Hindlimb muscle (tissue), 1 donor: ENCODE measurements around the gene ISOC2. TPM values are rescaled to one million over a fixed set of nuclear protein-coding genes. Genes with fewer than 3 reads are reported as not detected.
"Not testable (repeated sequence)": the region's sequence is repeated elsewhere in the genome, so short reads cannot be mapped to it uniquely, and the experiment has no call there.

Source experiments
- DNase-seq: peaks from one replicate; pipeline ENCODE4 v3.0.0-alpha.2; 2013
- polyA plus RNA-seq: library from polyadenylated mRNA; unstranded; fragments of 120-200 nt; gene quantifications from one replicate; pipeline ENCODE4 v1.2.1, GENCODE V29; 2013; ENCODE audit not compliant: insufficient read length

ISOC2 gene, protein sequence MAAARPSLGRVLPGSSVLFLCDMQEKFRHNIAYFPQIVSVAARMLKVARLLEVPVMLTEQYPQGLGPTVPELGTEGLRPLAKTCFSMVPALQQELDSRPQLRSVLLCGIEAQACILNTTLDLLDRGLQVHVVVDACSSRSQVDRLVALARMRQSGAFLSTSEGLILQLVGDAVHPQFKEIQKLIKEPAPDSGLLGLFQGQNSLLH
- polyA plus RNA-seq = 36.1 TPM

DNA sequence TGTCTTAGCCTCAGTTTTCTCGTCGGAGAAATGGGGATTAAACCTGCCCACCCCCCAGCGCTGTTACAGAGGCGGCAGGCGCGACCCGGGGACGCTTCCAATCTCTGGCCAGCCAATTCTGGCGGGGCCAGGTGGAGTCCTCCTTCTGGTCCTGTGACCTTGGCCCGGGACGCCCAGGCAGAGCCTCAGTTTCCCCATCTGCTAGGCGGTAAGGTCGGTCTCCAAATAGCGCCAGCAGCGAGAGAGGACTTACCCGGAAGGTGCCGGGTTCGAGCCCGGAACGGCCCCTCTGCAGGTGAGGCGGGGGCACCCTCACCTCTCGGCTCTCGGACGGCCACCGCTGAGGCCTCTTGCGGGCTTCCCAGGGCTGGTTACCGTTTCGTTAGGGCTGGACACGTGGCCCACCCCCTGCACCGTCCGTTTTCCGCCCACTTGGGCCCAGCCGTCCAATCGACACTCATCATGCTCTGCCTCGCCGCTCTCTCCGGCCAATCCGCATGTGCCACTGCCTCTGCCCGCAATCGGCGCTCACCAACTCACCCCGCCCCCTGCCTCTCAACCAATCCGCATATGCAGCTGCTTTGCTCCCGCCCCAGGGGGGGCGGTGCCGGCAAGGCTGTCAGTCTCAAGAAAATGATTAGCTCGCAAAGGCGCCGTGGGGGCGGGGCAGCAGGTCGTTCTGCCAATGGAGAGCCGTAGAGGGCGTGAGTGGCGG lies at the start of gene ISOC2:
Gene ISOC2 (minus strand): TSS at position 384 of the 715 bp plus-strand sequence. CDS start 5,156 bp downstream, outside the sequence.
- DNase-seq = peak; percentile 100

DNA sequence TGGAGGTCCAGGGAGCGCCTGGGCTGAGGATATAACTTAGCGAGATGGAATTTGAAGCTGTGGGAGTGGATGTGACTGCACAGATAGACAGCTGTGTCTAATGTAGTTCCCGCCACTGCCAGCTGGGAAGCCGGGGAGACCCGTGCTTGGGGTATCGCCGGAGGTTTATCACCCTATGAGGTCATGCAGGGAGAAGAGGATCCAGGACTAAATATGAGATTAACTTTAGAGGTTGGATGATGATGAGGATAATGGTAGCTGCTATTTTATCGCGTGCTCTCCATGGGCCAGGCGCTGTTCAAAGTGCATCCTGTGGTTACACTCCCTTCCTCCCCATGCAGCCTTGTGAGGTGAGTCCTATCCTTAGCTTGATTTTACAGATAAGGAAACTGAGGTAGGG lies 46.7 kb upstream of the ISOC2 start:
- no peak for DNase-seq

DNA sequence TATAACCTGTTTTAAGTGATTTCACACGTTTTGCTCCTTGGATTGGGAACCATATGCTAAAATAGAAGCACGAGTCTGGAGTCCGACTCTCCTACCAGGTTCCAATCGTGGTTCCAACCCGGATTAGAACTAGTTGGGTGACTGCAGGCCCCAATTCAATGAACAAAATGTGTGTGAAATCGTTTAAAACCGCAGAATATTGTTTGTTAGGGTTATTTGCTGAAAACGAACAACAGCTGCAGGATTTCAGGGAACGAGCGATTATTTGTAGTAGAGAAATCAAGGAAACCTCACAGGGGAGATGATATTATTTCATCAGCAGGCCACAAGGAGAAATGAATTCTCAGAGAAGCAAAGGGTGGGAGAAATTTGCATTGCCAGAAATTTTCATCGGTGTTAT lies 43.5 kb upstream of the ISOC2 start:
- DNase-seq = no peak

DNA sequence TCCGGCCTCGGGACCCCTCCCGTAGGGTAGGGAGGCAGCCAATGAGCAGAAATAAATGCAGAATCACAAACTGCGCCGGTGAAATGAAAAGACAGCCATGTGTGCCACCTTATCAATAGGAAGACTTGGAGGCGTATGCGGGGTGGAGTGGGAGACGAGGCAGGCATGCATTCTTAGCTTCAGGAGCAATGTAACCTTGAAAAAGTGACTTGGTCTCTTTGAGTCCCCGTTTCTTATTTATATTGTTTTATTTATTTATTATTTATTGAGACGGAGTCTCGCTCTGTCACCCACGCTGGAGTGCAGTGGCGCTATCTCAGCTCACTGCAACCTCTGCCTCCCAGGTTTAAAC lies 42.8 kb upstream of the ISOC2 start:
- DNase-seq = no peak

DNA sequence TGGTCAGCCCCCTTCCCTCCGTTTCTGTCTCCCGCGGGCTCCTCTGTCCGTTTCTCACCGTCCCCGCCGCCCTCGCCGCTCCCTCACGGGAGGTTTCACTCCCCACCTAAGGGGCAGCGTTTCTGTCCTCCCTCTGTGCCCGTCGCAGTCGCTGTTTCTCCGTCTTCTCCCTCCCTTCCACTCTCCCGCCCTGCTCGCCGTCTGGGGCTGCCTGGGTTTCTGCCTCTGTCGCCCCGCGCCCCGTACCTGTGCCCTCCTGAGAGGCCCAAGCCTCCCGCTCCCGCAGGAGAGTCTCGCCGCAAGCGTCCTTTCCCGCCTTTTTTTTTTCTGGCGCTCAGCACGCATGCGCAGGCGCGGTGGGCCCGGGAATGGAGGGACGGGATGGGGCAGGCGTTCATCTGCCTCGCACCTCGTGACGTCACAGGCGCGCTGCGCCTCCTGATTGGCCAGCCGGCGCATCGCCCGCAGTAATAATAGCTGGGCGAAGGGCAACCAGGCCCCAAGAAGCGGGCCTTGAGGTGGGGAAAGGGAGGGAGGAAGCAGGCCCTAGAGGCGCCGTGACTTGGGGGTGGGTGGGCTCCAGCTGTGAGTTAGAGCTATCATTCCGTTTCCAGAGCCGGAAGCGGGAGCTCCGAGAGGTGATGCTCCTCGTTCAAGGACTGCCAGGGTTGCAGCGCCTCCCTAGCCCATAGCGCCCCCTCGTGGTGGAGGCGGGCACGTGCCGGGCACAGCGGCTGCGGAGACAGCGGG lies 42.2 kb upstream of the ISOC2 start:
- peak; percentile 95 for DNase-seq

DNA sequence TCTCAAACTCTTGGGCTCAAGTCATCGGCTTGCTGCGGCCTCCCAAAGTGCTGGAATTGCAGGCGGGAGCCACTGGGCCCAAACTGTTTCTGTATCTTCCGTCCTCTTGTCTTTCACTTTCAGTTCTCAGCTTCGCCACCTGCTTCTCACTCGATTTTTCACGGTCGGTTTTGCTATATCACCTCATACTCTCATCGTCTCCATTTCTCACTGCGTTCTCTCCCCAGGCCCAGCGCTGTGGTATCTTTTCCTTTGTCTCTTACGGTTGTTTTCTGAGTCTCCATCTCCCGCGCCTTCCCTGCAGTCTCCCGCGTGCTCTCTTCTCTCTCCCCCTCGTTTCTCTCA lies 41.7 kb upstream of the ISOC2 start:
- no peak for DNase-seq

DNA sequence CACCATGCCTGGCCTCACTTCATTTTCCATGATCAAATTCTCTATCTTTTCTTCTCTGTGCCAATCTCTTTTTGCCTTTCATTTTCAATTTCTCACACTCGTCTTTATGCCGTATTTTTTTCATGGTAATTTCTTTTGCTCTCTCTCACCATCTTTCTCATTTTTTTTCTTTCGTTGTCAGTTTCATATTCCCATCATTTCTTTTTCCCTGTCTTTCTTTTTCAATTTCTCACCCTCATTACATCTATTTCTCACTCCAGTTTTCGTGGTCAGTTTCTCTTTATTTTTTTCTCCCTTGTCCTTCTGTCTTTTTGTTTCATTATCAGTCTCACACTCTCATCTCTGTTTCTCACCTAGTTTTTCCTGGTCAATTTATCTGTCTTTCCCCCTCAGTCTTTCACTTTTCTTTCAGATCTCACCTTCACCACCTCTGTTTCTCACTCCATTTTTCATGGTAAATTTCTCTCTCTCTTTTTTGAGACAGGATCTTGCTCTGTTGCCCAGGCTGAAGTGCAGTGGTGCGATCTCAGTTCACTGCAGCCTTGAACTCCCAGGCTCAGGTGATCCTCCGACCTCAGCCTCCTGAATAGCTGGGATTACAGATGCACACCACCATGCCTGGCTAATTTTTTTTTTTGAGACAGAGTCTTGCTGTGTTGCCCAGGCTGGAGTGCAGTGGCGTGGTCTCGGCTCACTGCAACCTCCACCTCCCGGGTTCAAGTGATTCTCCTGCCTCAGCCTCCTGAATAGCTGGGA lies 40.9 kb upstream of the ISOC2 start:
- DNase-seq = no peak

DNA sequence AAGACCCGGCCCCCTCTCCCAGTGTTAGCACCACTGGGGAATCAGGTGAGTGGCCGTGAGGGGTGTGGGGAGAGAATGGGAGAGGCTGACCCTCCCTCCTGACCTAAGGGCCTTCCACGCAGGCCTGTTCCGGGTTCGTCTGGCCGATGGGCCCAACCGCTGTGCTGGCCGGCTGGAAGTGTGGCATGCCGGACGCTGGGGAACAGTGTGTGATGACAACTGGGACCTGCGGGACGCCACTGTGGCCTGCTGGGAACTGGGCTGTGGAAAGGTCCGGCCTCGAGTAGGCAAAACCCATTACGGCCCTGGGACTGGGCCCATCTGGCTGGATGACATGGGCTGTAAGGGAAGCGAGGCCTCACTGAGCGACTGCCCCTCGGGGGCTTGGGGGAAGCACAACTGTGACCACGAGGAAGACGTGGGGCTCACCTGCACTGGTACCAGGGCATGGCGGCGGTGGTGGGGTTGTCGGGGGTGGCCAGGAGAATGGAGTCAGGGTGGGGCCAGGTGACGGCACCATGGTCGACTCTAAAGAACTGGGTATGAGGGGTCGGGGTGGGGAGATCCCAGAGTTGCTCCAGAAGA lies 39.0 kb upstream of the ISOC2 start:
- no peak for DNase-seq

DNA sequence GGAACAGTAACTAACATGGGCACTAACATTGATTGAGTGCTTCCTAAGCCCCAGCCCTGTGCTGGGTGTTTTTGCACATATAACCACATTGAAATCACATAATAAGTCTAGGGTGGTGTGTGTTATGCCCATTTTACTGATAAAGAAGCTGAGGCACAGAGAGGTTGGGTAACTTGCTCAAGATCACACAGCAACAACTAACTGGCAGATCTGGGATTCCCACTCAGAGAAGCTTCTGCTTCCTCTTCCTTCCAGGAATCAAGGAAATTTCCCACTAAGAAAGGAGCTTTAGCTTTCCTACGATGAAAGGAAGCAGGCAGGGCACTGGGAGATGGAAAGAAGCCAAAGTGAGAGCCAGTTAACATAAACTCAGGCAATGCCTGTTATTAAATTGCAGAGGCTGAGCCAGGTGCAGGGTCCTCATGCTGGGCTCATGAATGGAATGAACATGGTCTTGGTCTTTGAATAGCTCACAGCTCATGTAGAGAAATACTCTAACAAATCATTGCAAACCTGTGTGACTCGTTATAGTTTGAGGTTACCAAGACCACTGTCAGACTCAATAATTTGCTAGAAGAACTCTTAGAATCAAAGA lies 36.9 kb upstream of the ISOC2 start:
- DNase-seq = no peak

DNA sequence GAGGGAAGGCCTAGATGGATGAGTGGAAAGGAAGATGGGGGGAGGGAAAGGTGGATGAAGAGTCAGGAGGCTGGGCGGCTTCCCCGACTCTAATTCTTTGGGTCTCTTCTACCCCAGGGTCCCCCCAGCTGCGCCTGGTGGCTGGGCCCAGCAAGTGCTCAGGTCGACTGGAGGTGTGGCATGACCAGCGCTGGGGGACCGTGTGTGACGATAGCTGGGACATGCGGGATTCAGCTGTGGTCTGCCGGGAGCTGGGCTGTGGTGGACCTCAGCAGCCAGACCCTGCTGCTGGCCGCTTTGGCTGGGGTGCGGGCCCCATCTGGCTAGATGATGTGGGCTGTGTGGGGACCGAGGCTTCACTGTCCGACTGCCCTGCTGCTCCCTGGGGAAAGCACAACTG lies 36.3 kb upstream of the ISOC2 start:
- DNase-seq = no peak

DNA sequence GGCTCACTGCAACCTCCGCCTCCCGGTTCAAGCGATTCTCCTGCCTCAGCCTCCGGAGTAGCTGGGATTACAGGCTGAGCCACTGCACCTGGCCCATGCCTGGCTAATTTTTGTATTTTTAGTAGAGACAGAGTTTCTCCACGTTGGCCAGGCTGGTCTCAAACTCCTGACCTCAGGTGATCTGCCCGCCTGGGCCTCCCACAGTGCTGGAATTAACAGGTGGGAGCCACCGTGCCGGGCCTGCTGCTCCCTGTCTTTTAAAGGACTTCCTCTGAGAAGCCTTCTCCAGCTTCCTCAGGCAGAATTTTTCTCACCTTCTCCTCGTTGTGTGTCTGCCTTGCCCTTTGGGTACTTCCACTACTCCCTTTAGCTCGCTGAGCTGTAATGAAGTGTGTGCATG lies 35.4 kb upstream of the ISOC2 start:
- not testable (repeated sequence) for DNase-seq

DNA sequence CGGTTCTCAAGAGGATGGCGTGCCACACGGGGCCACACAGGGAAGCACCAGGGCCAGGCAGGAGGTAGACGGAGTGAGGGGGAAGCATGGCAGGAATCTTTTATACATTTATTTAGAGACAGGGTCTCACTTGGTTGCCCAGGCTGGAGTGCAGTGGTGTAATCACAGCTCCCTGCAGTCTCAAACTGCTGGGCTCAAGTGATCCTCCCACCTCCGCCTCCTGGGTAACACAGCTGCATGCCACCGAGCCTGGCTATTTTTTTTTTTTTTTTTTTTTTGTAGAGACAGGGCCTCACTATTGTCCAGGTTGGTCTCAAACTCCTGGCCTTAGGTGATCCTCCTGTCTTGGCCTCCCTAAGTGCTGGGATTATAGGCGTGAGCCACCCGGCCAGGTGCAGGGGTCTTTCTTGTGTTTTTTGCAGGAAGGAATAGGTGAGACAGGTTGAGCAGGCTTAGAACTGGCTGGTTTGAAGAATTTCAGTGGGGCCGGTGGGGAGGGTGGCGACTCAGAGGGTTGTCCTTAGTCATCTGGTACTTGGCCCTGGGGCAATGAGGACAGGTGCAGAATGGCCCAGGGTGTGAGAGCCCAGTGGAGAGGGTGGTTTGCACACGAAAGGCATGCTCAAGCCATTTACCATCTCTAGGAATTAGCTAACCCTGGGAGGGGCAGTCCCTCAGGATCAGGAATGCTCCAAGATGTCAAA lies 34.4 kb upstream of the ISOC2 start:
- DNase-seq = no peak

DNA sequence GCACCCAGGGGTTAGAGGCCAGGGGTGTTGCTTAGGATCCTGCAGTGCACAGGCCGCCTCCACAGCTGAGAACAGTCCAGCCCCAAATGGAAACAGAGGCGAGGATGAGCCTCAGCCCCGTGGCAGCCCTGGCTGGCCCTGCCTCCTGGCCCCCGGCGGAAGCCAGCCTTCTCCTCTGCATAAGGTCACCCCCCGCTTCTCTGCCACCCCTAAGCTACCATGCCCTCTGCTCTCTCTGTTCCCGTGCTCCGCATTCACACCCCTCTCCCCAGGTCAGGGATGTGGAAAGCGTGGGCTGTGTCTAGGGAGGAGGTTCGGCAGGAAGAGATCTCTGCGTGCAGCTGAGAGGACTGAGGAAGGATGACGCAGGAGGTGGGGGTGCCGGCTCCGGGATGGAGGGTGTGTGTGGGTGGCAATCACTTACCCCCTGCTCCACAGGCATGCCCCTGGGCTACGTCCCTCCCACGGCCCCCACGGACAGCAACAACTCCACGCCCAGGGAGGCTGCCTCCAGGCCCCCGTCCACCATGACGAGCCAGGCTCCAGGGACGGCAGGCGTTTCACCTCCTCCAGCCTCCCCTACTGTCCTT lies 32.8 kb upstream of the ISOC2 start:
- no peak for DNase-seq

DNA sequence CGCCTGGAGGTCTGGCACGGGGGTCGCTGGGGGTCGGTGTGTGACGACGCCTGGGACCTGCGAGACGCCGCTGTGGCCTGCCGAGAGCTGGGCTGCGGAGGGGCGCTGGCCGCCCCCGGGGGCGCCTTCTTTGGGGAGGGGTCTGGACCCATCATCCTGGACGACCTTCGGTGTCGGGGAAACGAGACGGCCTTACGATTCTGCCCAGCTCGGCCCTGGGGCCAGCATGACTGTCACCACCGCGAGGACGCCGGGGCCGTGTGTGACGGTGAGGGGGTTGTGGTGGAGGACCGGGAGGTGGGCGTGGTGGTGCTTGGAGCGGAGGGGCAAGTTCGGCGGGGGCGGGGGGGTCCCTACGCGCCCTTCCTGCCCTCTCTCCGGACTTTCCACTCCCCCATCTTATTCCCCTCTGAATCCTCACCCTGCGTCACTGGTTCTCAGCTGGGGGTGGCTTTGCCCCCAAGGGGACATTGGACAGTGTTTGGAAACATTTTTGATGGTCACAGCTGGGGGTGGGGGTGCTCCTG lies 32.3 kb upstream of the ISOC2 start:
- no peak for DNase-seq

DNA sequence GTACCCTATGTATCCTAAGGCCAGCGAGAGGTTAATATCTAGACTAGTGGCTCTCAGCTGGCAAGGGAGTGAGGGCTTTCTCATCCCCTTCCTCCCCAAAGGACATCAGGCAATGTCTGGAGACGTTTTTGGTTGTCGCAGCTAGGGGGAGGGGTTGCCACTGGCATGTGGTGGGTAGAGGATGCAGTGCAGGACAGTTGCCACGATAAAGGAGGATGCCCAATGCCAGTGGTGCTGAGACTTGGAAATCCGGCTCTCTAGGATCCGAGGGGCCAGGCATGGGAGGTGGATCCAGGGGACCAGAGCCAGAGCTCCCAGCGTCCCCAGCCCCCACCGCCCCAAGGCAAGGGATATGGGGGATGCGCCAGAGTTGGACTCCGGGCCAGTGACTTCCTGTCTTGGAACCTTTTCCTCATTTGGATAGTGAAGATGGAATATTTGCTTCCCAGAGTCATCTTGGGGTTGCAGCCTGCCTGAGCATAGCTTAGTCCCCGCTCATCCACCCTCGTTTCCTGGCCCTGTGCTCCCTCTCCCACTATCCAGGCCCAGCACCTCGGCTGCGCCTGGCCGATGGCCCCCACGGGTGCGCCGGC lies 31.7 kb upstream of the ISOC2 start:
- peak; percentile 71 for DNase-seq

DNA sequence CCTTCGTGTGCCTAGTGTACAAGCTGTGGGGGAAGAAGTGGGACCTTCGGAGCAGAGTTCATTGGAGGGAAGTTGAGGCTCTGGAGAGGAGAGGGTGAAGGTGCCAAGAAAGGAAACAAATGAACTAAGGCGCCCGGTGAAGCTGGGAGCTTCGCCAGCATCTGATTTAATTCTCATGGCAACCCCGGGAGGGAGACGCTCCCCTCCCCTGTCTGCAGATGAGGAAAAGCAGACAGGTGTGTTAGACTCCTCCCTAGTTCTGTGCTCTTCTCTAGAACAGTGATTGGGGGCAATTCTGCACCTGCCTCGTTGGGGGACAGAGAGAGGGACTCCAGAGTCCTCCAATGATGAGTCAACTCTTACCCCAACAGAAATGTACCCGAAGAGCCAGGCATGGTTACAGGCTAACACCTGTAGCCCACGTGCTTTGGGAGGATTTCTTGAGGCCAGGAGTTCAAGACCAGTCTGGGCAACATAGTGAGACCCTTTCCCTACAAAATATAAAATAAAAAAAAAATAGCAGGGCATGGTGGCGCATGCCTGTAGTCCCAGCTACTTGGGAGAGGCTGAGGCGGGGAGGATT lies 31.0 kb upstream of the ISOC2 start:
- DNase-seq = no peak

DNA sequence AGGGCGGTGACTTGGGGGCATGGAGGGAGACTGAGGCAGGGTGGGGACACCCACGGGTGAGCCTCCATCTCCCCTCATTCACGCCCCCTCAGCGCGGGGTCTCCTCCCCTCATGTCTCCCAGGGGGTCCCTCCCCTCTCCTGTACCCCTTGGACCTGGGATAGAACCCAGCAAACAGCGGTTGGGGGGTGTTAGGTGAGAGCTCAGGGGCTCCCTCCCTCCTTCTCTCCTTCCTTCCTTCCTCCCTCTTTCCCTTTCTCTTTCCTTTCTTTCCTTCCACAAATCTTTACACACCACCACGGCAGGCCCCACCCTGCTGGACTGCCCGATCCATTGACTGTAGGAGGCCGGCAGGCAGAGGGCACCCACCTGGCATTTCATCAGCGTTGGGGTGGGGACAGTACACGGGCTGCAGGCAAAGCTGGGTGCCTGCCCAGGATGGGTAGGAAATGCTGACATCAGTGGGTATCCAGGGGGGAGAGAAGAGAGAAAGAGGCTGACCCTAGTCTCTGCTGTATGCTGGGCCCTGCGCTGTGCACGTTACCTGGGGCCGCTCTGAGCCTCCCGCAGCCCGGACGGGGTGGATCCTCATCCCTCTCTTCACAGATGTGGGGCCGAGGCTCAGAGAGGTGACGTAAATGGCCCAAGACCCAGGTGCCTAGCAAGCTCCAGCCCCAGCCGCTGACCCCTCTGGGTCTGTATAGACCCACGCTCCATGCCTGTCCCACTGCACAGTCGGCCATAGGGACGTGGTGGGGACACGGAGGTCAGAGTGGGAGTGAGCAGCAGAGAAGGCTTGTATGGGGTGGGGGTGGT lies 30.3 kb upstream of the ISOC2 start:
- no peak for DNase-seq

DNA sequence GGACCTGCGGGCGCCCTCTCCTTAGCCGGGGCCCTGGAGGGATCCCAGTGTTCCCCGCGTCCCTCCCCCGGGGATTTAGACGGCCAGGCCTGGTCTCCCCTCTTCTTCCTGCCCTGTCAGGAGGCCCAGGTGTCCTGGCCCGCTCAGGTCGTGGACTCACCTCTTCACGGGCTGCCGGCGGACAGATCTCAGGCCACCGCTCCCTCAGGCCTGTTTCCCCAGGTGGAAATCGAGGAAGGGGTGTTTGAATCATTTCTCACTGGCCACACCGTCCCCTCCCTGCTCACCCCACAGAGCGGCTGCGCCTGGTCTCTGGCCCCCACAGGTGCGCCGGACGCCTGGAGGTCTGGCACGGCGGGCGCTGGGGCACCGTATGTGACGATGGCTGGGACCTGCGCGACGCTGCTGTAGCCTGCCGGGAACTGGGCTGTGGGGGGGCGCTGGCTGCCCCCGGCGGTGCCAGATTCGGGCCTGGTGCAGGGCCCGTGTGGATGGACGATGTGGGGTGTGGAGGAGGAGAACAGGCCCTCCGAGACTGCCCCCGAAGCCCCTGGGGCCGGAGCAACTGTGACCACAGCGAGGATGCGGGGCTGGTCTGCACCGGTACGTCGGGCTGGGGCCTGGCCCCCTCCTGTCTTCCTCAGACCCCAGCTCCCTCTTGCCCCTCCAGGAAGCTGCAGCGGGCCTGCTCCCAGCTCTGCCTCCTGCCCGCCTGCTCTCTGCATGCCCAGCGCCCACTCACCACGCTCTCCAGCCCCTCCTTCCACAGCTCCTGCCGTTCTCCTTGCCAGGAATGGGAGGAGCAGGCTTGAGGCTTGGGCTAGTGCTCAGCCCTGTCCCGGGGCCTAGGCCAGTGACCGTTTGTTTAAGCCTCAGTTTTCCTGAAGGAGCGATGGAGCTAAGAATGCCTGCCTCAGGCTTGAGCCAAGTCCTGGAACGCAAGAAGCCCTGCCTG lies 29.3 kb upstream of the ISOC2 start:
- DNase-seq = no peak
